ENCODE measurements around the gene MUC20.
"Not testable (repeated sequence)": the region's sequence is repeated elsewhere in the genome, so short reads cannot be mapped to it uniquely, and the experiment has no call there.

The MUC20 gene

GRCh38 chr3:195777975-195778374 is 57.2 kb downstream of the MUC20 start:
- no peak for DNase-seq

GRCh38 chr3:195781236-195781635 is 60.5 kb downstream of the MUC20 start:
- not testable (repeated sequence) for DNase-seq
